NCI-H1105 treated with DMSO at 0.1 percent for 48 hours (cell line): ENCODE measurements around the gene VCL.
"Not testable (repeated sequence)": the region's sequence is repeated elsewhere in the genome, so short reads cannot be mapped to it uniquely, and the experiment has no call there.

Experiments used
- DNase-seq: peaks from one replicate; lab custom pipeline; 2025; lab: John Stamatoyannopoulos, UW

Gene VCL

GRCh38 chr10:74039561-74040145, 41.7 kb downstream of the VCL start:
- DNase-seq: no peak

DNA sequence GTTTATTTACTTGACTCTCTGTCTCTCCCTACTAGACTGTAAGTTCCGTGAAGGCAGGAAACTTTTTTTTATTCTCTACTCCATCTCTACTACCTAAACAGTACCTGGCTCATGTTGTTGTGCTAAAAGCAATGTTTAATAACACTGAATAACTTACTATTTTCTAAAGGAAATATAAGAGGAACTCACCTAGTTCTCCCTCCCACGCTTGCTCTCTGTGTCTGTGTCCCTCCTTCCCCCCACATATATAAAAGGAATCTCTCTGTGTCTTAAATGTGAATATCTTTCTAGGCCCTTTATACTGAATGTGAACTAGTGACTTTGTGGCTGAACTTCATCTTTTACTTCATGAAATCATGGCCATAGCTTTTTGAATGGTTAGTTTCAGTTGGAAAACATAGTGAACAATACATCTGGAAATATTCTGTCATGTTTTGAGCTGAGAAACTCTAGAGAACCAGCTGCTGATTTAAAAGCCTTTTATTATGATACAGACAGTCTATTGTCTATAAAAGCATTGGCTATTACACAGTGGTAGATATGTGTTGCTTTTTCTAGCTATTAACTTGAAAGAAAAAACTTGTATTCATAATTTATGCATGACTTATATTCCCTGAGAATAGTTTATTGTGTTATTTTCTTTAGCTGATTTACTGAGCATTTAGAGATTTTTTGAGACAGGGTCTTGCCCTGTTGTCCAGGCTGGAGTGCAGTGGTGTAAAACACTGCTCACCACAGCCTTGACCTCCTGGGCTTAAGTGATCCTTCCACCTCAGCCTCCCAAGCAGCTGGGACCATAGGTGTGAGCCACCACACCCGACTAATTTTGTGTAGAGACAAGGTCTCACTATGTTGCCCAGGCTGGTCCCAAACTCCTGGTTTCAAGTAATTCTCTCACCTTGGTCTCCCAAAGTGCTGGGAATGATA, 42.5 kb downstream of the VCL start:
- no peak for DNase-seq

GRCh38 chr10:74044419-74044818, 46.5 kb downstream of the VCL start:
- DNase-seq: no peak

GRCh38 chr10:74047304-74047703, 49.4 kb downstream of the VCL start:
- no peak for DNase-seq

DNA sequence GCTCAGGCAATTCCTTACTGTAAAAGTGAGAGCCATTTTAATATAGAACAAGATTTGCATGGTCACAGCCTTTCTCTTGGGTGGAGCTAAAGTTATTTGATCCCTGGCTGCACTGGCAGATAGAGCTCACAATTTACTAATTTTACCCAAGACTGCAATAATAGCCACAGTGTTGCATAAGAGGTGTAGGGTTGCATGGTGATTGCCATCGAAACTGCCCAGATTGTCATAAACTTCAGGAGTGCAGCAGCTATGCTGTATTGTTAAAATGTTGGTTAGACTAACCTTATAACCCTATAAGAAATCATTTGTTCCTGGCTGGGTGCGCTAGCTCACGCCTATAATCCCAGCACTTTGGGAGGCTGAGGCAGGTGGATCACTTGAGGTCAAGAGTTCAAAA, 50.0 kb downstream of the VCL start:
- DNase-seq: no peak

- DNase-seq: no peak
Measured at GRCh38 chr10:74048433-74048832, 50.5 kb downstream of the VCL start.

DNA sequence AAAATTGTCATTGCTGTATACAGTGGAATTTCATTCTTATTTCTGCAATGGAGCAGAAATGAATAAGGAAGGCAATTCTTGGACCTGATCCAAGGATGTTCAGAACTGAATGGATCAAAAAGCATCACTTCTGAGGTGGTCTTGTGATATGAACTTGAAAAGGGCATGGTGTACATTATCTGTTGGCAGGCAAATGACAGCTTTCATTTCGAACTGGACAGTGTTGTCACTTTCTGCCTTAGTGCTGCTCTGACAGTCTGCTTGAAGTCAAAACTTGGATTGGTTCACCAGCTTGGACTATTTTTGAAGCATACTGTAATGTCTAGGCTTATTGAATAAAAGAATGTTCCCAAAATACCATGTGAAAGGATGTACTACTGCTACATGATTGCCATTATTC, 52.0 kb downstream of the VCL start:
- no peak for DNase-seq

- no peak for DNase-seq
Measured at GRCh38 chr10:74050653-74051052, 52.7 kb downstream of the VCL start.

GRCh38 chr10:74051736-74052342, 53.9 kb downstream of the VCL start:
- no peak for DNase-seq

GRCh38 chr10:74052994-74053393, 55.1 kb downstream of the VCL start:
- DNase-seq: no peak

GRCh38 chr10:74055383-74056049, 57.6 kb downstream of the VCL start:
- no peak for DNase-seq

- no peak for DNase-seq
Measured at GRCh38 chr10:74056050-74056818, 58.3 kb downstream of the VCL start.

GRCh38 chr10:74058071-74058470, 60.2 kb downstream of the VCL start:
- DNase-seq: peak; percentile 17

- DNase-seq: peak; percentile 17
Measured at GRCh38 chr10:74058658-74059057, 60.7 kb downstream of the VCL start.

GRCh38 chr10:74061104-74061503, 63.2 kb downstream of the VCL start:
- DNase-seq: no peak

GRCh38 chr10:74061978-74062377, 64.1 kb downstream of the VCL start:
- DNase-seq: not testable (repeated sequence)

GRCh38 chr10:74063256-74063655, 65.3 kb downstream of the VCL start:
- DNase-seq: no peak

DNA sequence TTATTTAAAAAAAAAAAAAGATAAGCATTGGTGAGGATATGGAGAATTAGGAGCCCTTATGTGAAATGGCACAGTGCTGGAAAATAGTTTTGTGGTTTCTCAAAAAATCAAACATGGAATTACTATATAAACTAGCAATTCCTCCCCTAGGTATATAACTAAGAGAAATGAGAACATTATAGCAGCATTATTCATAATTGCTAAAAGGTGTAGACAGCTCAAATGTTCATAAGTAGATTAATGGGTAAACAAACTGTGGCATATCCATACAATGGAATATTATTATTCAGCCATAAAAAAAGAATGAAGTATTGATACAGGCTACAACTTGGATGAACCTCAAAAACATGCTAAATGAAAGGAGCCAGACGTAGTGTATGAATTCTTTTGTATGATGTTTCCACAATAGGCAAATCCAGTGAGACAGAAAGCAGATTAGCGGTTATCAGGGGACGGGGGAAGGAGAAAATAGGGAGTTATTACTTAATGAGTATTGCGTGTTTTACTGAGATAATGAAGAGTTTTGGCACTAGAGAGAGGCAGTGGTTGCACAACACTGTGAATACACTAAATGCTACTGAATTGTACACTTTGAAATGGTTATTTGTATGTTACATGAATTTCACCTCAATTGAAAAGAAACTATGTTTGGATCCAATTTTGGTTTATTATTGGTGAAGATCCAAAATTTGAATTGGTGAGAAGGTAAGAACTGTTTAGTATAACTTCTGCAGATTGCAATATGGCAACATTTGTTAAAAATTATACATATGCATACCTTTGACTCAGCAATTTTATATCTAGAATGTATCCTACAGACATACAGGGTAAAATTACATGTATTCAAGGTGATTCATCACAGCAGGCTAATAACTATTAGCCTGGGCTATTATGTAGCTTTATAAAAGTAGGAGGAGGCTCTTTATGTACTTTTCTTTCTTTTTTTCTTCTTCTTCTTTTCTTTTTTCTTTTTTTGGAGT, 69.7 kb downstream of the VCL start:
- no peak for DNase-seq

DNA sequence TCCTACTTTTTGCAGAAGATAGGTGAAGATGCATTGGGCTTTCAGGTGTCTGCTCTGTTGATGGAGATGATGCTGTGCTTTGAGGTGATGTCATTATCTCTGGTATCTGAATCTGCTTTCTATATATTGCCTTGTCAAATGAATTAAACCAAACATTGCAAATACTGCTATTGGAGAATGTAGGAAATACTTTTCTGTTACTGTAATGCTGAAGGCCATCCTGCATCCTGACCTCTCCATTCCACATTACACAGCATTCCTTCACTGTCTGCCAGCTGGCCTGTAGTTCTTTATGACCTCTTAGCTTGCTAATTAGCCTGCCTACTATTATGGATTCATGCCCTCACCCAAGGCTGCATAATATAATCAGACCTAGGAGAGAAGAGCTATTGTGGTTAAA, 73.2 kb downstream of the VCL start:
- DNase-seq: no peak

- no peak for DNase-seq
Measured at GRCh38 chr10:74072503-74072902, 74.6 kb downstream of the VCL start.

DNA sequence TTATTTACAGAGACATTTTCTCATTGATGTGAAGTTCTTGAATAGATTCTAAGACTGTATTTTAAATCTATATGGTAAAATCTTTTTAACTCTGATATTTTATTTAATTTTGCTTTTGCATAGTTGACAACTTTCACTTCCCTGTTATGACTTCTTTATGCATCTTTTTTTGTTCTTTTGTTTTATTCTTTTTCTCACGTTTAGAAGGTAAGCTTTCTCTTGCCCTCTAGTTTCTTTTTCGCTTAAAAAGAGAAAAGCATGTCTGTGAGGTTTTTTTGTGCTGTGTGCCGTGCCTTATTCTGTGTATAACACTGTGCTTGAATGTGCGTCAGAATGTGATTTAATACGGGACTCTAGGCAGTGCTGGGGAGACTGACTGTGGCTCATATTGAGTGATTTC, 78.0 kb downstream of the VCL start:
- DNase-seq: no peak
